Upper lobe of left lung (tissue), 4 donors: ENCODE data around the gene ASTN1.

Experiments
- CTCF ChIP-seq, 6 experiments: fragments of 450-650 bp in 4 of 6; fragments of 200-600 bp in 2 of 6; sonication (generic) in 2 of 6; IDR thresholded peaks; one replicate each; pipeline ENCODE4 v1.5.1; 2016 to 2019; ENCODE audit warnings: antibody characterized with exemption in 6 of 6
- EP300 ChIP-seq, 4 donors: sonication (generic); formaldehyde crosslinking; IDR thresholded peaks; one replicate each; pipeline ENCODE4 v1.5.1; 2017; ENCODE audit warnings: antibody characterized with exemption in 4 of 4, control low read depth in 2 of 4

DNA sequence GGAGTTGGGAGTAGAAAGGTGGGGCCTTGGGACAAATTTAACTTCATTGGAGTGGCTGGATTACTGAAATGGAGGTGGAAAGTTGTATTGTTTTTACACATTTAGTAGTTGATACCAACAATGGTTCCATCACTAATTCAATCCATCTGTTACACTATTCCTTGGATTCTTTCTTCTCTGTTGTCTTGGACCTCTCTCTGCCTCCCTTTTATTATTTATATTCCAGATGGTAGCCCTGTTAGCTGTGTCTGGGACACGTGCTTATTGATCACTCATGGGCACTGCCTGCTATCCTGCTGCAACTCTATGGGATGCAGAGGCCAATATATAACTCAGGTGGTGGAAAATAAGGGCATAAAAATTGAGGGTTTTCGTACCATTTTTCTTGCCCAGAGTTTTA is 355.2 kb downstream of the ASTN1 start:
- no peak for TF ChIP-seq EP300 (IDR thresholded peaks at IDR 0.05)
- TF ChIP-seq CTCF (IDR thresholded peaks at IDR 0.05) = no peak
